Measurements from ENCODE around the gene MCAT. TPM values are rescaled to one million over a fixed set of nuclear protein-coding genes. Genes with fewer than 3 reads are reported as not detected.

The MCAT gene
- total and polyA plus RNA-seq, 4 donors = 10.0 to 32.3 (median 25.7) TPM

DNA sequence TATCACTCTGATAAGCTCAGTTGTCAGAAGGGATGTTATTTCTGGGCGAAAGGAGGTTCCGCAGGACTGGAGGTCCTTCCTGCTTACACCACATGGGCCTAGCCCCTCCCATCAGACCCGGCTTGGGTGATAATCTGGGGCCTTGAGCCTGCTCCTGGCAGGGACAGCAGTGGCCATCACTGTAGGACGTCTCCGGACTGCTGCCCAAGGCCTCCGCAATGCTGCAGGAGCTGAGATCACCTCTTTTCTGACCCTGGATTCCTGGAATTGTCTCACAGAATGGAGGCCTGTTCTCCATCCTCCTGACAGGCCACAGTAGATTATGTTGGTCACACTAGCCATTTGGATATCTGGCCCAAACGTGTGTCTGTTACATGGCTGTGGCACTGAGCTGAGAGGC, 41.9 kb downstream of the MCAT start:
- H3K27ac ChIP-seq (ENCODE audit: low read depth, low read length) = no peak overlapping the region
- H3K36me3 ChIP-seq (ENCODE audit: control insufficient read depth, insufficient read depth, low read length) = no peaks in the 10 kb centered on the region
- 85% methylated on average over 7 of the region's 7 CpGs for WGBS (ENCODE audit: insufficient coverage)
- H3K9me3 ChIP-seq (ENCODE audit: control insufficient read depth, insufficient read depth, low read length) = no peaks in the 10 kb centered on the region
- DNase-seq (ENCODE audit: low read depth in 4 of 6, low spot score in 6 of 6) = no peak
- no peaks in the 10 kb centered on the region for H3K27me3 ChIP-seq (ENCODE audit: control insufficient read depth, insufficient read depth, low read length)
- no peaks in the 10 kb centered on the region for H3K4me1 ChIP-seq (ENCODE audit: control insufficient read depth, insufficient read depth, low read length)
- H3K4me3 ChIP-seq (ENCODE audit: low read depth, low read length) = no peak overlapping the region

DNA sequence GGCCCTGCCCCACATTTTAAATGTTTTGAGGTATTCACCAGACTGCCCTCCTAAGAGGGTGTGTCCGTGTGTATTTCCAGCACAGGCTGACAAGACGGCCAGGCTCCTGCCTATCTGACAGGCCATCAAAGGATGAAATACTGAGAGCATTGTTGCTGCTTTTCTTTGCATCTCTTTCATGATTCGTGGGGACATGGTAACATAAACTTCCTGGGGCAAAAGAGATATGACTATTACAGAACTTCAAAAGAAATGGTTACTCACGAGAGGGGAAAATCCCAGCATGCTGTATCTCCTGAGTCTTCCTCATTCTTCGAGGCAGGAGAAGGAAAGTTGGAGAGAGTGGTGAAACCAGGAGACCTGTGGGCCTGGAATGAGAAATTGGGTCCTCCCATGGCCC, 43.0 kb downstream of the MCAT start:
- Histone ChIP-seq H3K4me1 (ENCODE audit: control insufficient read depth, insufficient read depth, low read length) (no peaks in the 10 kb centered on the region), H3K4me3 (ENCODE audit: low read depth, low read length) (no peak overlapping the region), H3K27me3 (ENCODE audit: control insufficient read depth, insufficient read depth, low read length) (no peaks in the 10 kb centered on the region), H3K36me3 (ENCODE audit: control insufficient read depth, insufficient read depth, low read length) (no peaks in the 10 kb centered on the region), H3K9me3 (ENCODE audit: control insufficient read depth, insufficient read depth, low read length) (no peaks in the 10 kb centered on the region), H3K27ac (ENCODE audit: low read depth, low read length) (no peak overlapping the region)
- 36% methylated on average over 4 of the region's 5 CpGs for WGBS (ENCODE audit: insufficient coverage)
- DNase-seq (ENCODE audit: low read depth in 4 of 6, low spot score in 6 of 6) = no peak

DNA sequence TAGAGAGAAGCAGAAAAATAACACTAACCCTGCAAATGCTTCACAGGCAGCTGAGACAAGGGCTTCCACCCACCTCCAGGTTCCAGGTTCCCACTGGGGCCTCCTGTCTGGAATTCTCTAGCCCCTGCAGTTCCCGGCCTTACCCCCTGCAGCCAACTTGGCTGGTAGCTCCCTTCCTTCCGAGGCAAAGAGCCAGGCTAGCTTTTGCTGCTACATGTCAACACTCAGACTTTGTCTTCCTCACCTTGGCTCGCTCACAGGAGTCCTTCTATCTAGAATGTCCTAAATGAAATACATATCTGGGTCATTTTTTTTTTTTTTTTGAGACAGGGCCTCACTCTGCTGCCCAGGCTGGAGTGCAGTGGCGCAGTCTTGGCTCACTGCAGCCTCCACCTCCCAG, 44.1 kb downstream of the MCAT start:
- no peak overlapping the region for H3K4me3 ChIP-seq (ENCODE audit: low read depth, low read length)
- H3K4me1 ChIP-seq (ENCODE audit: control insufficient read depth, insufficient read depth, low read length) = no peaks in the 10 kb centered on the region
- no peaks in the 10 kb centered on the region for H3K9me3 ChIP-seq (ENCODE audit: control insufficient read depth, insufficient read depth, low read length)
- no peaks in the 10 kb centered on the region for H3K27me3 ChIP-seq (ENCODE audit: control insufficient read depth, insufficient read depth, low read length)
- no peak overlapping the region for H3K27ac ChIP-seq (ENCODE audit: low read depth, low read length)
- WGBS (ENCODE audit: insufficient coverage) = 60% methylated on average over 2 of the region's 4 CpGs
- DNase-seq (ENCODE audit: low read depth in 4 of 6, low spot score in 6 of 6) = no peak
- H3K36me3 ChIP-seq (ENCODE audit: control insufficient read depth, insufficient read depth, low read length) = no peaks in the 10 kb centered on the region

DNA sequence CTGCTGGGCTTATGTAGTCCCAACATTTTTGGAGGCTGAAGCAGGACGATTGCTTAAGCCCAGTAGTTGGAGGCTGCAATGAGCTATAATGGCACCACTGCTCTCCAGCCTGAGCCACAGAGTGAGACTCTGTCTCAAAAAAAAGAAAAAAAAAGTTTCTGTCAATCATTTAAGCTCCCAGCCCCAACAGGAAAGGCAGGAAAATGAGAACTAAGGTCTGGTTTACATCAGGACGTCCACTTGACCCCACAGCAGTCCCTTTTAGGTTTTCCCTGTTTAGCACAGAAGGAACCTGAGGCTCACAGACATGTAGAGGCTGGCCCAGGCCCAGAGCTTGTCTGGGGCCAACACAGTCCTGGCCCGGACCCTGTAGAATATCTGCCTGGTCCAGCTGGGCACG, 44.8 kb downstream of the MCAT start:
- Histone ChIP-seq H3K36me3 (ENCODE audit: control insufficient read depth, insufficient read depth, low read length) (no peaks in the 10 kb centered on the region), H3K4me1 (ENCODE audit: control insufficient read depth, insufficient read depth, low read length) (no peaks in the 10 kb centered on the region), H3K9me3 (ENCODE audit: control insufficient read depth, insufficient read depth, low read length) (no peaks in the 10 kb centered on the region), H3K27ac (ENCODE audit: low read depth, low read length) (no peak overlapping the region), H3K4me3 (ENCODE audit: low read depth, low read length) (no peak overlapping the region), H3K27me3 (ENCODE audit: control insufficient read depth, insufficient read depth, low read length) (no peaks in the 10 kb centered on the region)
- no peak for DNase-seq (ENCODE audit: low read depth in 4 of 6, low spot score in 6 of 6)
- WGBS (ENCODE audit: insufficient coverage) = 62% methylated on average over 4 of the region's 4 CpGs

DNA sequence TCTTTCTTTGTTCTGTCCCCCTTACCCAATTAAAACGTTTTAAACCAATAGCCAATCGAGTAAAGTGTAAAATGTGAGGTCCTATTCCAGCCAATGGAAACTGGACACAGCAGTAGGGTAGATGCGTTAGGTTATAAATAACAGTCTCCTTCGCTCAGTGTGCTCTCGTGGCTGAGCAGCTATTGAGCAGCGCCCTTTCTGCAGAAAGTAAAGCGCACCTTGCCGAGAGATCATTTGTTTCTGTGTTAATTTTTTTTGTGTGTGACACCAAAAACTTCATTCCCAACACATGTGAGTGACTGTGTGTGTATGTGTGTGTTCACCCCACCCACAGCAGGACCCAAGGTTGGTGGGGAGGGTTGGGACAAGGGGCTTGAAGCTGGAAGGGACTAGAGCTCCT, 46.8 kb downstream of the MCAT start:
- DNase-seq (ENCODE audit: low read depth in 4 of 6, low spot score in 6 of 6) = no peak
- no peaks in the 10 kb centered on the region for H3K9me3 ChIP-seq (ENCODE audit: control insufficient read depth, insufficient read depth, low read length)
- H3K27me3 ChIP-seq (ENCODE audit: control insufficient read depth, insufficient read depth, low read length) = no peaks in the 10 kb centered on the region
- 85% methylated on average over 3 of the region's 8 CpGs for WGBS (ENCODE audit: insufficient coverage)
- no peak overlapping the region for H3K27ac ChIP-seq (ENCODE audit: low read depth, low read length)
- H3K4me1 ChIP-seq (ENCODE audit: control insufficient read depth, insufficient read depth, low read length) = no peaks in the 10 kb centered on the region
- no peaks in the 10 kb centered on the region for H3K36me3 ChIP-seq (ENCODE audit: control insufficient read depth, insufficient read depth, low read length)
- no peak overlapping the region for H3K4me3 ChIP-seq (ENCODE audit: low read depth, low read length)

DNA sequence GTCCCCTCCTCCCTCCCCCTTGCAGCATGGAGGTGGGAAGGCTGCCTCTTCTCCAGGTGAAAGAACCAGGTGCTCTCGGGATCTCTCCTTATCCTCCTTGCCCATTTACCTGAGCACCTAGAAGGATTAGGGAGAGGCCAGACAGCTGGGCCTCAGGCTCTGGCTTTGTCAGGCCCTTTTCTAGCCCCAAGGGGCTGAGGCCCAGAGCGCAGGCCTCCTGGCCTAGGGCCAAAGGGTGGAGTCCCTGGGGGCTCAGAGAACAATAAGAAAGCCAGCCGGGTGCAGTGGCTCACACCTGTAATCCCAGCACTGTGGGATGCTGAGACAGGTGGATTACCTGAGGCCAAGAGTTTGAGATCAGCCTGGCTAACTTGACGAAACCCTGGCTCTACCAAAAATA, 48.6 kb downstream of the MCAT start:
- 78% methylated on average over 3 of the region's 4 CpGs for WGBS (ENCODE audit: insufficient coverage)
- DNase-seq (ENCODE audit: low read depth in 4 of 6, low spot score in 6 of 6) = no peak
- H3K27me3 ChIP-seq (ENCODE audit: control insufficient read depth, insufficient read depth, low read length) = no peaks in the 10 kb centered on the region
- H3K36me3 ChIP-seq (ENCODE audit: control insufficient read depth, insufficient read depth, low read length) = no peaks in the 10 kb centered on the region
- H3K9me3 ChIP-seq (ENCODE audit: control insufficient read depth, insufficient read depth, low read length) = no peaks in the 10 kb centered on the region
- no peak overlapping the region for H3K4me3 ChIP-seq (ENCODE audit: low read depth, low read length)
- H3K4me1 ChIP-seq (ENCODE audit: control insufficient read depth, insufficient read depth, low read length) = peaks cover 4% of the 10 kb centered on the region
- no peak overlapping the region for H3K27ac ChIP-seq (ENCODE audit: low read depth, low read length)

DNA sequence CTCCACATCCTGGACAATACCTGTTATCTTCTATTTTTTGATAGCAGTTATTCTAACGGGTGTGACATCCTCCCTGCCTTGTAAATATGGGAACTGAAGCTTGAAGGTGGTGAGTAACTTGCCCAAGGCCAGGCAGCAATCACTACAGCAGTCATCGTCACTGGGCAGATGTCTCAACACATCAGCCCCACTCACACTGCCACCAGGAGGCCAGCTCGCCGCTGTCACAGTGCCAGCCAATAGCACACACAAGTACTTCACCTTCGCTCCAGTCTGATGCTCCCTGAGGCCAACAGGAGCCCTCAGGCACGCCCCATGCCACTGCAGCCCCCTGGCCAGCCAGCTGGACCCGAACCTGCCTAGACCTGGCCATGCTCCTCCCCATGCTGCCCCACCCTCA, 49.1 kb downstream of the MCAT start:
- Histone ChIP-seq H3K4me1 (ENCODE audit: control insufficient read depth, insufficient read depth, low read length) (peaks cover 7% of the 10 kb centered on the region), H3K9me3 (ENCODE audit: control insufficient read depth, insufficient read depth, low read length) (no peaks in the 10 kb centered on the region), H3K27me3 (ENCODE audit: control insufficient read depth, insufficient read depth, low read length) (no peaks in the 10 kb centered on the region), H3K4me3 (ENCODE audit: low read depth, low read length) (no peak overlapping the region), H3K27ac (ENCODE audit: low read depth, low read length) (no peak overlapping the region), H3K36me3 (ENCODE audit: control insufficient read depth, insufficient read depth, low read length) (no peaks in the 10 kb centered on the region)
- DNase-seq (ENCODE audit: low read depth in 4 of 6, low spot score in 6 of 6) = no peak
- 58% methylated on average over 6 of the region's 7 CpGs for WGBS (ENCODE audit: insufficient coverage)

DNA sequence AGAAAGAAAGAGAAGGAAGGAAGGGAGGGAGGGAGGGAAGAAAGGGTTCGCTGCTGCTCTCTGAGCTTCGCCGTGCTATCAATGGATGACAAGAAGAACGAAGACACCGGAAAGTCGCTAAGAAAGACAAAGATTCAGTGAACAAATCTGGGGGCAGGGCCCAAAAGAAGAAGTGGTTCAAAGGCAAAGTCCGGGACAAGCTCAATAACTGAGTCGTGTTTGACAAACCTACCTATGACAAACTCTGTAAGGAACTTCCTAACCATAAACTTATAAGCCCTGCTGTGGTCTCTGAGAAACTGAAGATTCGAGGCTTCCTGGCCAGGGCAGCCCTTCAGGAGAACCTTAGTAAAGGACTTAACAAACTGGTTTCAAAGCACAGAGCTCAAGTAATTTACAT, 51.1 kb downstream of the MCAT start:
- Histone ChIP-seq H3K9me3 (ENCODE audit: control insufficient read depth, insufficient read depth, low read length) (no peaks in the 10 kb centered on the region), H3K4me3 (ENCODE audit: low read depth, low read length) (no peak overlapping the region)
- WGBS (ENCODE audit: insufficient coverage) = 87% methylated on average over 9 of the region's 9 CpGs

DNA sequence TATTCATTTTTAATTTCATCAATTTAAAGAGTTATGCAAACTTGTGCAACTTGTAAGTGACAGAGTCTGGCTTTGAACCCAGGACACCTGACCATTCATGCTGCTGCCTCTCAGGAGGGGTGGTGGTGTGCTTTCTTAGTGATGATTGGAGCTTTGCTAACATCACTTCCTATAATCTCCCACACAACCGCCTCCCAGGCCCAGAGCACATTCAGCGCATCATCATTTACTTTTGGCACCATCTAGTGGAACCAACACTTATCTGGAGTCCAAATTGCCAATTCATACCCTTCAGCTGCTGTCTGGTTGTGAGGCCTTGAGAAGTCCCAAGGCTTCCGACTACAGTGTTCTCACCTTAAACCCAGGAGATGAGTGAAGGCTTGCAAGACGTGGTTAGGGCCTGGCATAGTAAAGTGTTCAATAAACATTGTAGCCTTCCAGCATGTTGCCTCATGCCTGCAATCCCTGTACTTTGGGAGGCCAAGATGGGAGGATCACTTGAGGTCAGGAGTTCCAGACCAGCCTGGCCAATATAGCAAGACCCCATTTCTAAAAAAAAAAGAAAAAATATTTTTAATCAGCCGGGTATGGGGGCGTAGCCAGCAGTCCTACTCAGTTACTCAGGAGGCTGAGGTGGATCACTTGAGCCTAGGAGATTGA, 52.9 kb downstream of the MCAT start:
- DNase-seq (ENCODE audit: low read depth in 4 of 6, low spot score in 6 of 6) = peak in 5 of 6 donors; percentile 44 to 95 (median 70)
- 52% methylated on average over 2 of the region's 6 CpGs for WGBS (ENCODE audit: insufficient coverage)

More for the DNA sequence above, 51.1 kb downstream of the MCAT start:
- DNase-seq (ENCODE audit: low read depth in 4 of 6, low spot score in 6 of 6) = no peak
- H3K27ac ChIP-seq (ENCODE audit: low read depth, low read length) = no peak overlapping the region
- no peaks in the 10 kb centered on the region for H3K27me3 ChIP-seq (ENCODE audit: control insufficient read depth, insufficient read depth, low read length)
- peaks cover 7% of the 10 kb centered on the region for H3K4me1 ChIP-seq (ENCODE audit: control insufficient read depth, insufficient read depth, low read length)
- H3K36me3 ChIP-seq (ENCODE audit: control insufficient read depth, insufficient read depth, low read length) = no peaks in the 10 kb centered on the region

DNA sequence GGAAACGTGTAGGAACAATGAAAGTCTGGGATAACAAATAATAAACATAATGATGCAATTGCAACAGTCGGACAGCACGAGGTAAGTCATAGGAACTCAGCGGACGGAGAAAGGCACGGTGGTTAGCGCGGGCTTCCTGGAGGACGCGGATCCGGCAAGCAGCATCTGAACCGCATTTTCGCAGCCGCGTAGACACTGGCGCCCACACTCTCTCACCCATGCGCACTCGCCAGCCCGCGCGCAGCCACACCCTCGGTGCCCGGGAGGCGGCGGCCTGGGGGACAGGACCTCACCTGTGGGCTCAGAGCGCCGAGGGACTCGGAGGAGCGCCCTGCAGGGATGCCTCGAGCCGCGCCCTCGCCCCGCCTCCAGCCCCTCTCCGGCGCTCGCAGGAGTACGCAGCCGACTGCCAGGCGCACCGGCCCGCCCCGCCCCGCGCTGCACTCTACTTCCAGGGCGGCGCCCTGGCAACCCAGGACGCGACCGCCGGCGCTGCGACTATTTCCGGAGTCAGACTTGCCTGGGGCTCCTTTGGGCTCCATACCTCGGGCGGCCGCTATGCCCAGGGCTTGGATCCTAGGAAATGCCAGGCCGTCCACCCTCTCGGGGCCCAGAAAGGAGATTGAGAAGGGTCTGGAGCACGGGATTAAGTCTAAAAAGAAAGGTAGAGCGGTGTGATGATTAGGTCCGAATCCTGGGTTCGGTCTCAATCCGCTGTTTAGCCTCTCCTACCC, 54.0 kb downstream of the MCAT start, which contains the start of gene TTLL1:
Gene TTLL1, minus strand, starts transcription at position 408 of the 734 bp plus-strand sequence. CDS start 13,805 bp downstream, outside the sequence.
- Histone ChIP-seq H3K27ac (ENCODE audit: low read depth, low read length) (no peak within 1 kb of the TSS), H3K27me3 (ENCODE audit: control insufficient read depth, insufficient read depth, low read length) (no peaks in the 10 kb centered on the region), H3K4me1 (ENCODE audit: control insufficient read depth, insufficient read depth, low read length) (peaks cover 7% of the 10 kb centered on the region), H3K9me3 (ENCODE audit: control insufficient read depth, insufficient read depth, low read length) (no peaks in the 10 kb centered on the region), H3K36me3 (ENCODE audit: control insufficient read depth, insufficient read depth, low read length) (peaks cover 4% of the 10 kb centered on the region), H3K4me3 (ENCODE audit: low read depth, low read length) (peak within 1 kb of the TSS; percentile 79)
- peak; percentile 43 to 95 (median 72) for DNase-seq (ENCODE audit: low read depth in 4 of 6, low spot score in 6 of 6)
- WGBS (ENCODE audit: insufficient coverage) = under 1% methylated on average over 58 of the region's 64 CpGs

More for the DNA sequence above, 52.9 kb downstream of the MCAT start:
- H3K36me3 ChIP-seq (ENCODE audit: control insufficient read depth, insufficient read depth, low read length) = peaks cover 4% of the 10 kb centered on the region
- H3K27me3 ChIP-seq (ENCODE audit: control insufficient read depth, insufficient read depth, low read length) = no peaks in the 10 kb centered on the region
- H3K27ac ChIP-seq (ENCODE audit: low read depth, low read length) = no peak overlapping the region
- peaks cover 7% of the 10 kb centered on the region for H3K4me1 ChIP-seq (ENCODE audit: control insufficient read depth, insufficient read depth, low read length)
- H3K4me3 ChIP-seq (ENCODE audit: low read depth, low read length) = no peak overlapping the region
- no peaks in the 10 kb centered on the region for H3K9me3 ChIP-seq (ENCODE audit: control insufficient read depth, insufficient read depth, low read length)

All from spinal cord (tissue), 10 donors.